Mesangial cell (primary cell): ENCODE results near the gene LPA. TPM values are rescaled to one million over a fixed set of nuclear protein-coding genes. Genes with fewer than 3 reads are reported as not detected.

ENCODE experiments used
- total RNA-seq: library from RNA; depleted of rRNA; stranded (reverse); fragments of >200 nt; gene quantifications from 2 replicates; pipeline ENCODE4 v1.2.3, GENCODE V29; 2015

The LPA gene, protein sequence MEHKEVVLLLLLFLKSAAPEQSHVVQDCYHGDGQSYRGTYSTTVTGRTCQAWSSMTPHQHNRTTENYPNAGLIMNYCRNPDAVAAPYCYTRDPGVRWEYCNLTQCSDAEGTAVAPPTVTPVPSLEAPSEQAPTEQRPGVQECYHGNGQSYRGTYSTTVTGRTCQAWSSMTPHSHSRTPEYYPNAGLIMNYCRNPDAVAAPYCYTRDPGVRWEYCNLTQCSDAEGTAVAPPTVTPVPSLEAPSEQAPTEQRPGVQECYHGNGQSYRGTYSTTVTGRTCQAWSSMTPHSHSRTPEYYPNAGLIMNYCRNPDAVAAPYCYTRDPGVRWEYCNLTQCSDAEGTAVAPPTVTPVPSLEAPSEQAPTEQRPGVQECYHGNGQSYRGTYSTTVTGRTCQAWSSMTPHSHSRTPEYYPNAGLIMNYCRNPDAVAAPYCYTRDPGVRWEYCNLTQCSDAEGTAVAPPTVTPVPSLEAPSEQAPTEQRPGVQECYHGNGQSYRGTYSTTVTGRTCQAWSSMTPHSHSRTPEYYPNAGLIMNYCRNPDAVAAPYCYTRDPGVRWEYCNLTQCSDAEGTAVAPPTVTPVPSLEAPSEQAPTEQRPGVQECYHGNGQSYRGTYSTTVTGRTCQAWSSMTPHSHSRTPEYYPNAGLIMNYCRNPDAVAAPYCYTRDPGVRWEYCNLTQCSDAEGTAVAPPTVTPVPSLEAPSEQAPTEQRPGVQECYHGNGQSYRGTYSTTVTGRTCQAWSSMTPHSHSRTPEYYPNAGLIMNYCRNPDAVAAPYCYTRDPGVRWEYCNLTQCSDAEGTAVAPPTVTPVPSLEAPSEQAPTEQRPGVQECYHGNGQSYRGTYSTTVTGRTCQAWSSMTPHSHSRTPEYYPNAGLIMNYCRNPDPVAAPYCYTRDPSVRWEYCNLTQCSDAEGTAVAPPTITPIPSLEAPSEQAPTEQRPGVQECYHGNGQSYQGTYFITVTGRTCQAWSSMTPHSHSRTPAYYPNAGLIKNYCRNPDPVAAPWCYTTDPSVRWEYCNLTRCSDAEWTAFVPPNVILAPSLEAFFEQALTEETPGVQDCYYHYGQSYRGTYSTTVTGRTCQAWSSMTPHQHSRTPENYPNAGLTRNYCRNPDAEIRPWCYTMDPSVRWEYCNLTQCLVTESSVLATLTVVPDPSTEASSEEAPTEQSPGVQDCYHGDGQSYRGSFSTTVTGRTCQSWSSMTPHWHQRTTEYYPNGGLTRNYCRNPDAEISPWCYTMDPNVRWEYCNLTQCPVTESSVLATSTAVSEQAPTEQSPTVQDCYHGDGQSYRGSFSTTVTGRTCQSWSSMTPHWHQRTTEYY (N-terminal part only)
- not detected in 2 replicates for total RNA-seq

DNA sequence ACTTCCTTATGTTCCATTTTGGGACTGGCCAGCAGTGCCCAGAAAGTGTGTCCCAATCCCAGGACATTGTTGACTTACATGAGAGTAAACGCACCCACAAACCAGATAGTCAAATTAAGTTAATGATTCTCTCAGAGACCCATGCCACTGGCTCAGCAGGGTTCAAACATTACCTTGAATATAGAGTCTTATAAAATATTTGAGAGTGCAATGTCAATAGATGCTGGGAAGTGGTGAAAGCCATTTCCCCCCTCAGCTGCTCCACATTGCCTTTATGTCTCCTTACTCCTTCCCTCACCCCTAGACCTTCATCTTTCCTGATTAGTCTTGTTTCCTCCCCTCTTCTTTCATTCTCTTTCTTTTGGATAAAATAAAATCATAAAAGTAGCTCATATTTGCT lies at the start of gene LPA:
TSS of gene LPA (minus strand) at position 78 of the 400 bp plus-strand sequence. CDS start at position 17, 61 bp downstream.

DNA sequence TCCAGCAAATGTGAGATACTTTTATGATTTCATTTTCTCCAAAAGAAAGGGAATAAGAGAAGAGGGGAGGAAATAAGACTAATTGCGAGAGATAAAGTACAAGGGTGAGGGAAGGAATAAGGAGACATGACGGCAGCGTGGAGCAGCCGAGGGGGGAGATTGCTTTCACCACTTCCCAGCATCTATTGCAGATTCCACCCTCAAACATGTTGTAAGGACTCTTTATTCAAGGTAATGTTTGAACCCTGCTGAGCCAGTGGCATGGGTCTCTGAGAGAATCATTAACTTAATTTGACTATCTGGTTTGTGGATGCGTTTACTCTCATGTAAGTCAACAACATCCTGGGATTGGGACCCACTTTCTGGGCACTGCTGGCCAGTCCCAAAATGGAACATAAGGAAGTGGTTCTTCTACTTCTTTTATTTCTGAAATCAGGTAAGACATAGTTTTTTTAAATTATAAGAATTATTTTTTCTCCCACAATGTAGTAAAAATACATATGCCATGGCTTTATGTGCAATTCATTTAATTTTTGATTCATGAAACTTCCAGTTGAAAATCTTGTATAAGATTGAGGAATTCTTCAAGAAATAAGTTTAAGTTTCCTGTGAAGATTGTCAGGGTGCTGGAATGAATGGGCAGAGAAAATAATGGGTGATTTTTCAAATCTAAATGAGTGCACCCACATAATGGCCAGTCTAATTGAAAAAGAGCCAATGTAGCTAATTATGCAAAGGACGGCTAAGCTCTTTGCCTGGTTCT lies 38.0 kb upstream of the LPA start, which contains the start of gene PLG:
TSS of gene PLG (plus strand) at position 327 of the 763 bp plus-strand sequence. CDS start at position 388, 61 bp downstream.

Other genes starting within 250 kb of the LPA start
- gene PLG, start 38.0 kb upstream of the LPA start, total RNA-seq: not detected in 2 replicates